GM18861 (cell line): ENCODE measurements around the gene TLE4.

Experiments used
- ATAC-seq: cut with Tn5 transposase; IDR thresholded peaks from one replicate; pipeline ENCODE4 v1.9.1; 2021; ENCODE audit not compliant: unreplicated experiment

Gene TLE4

GRCh38 chr9:79684711-79685575 is 113.2 kb downstream of the TLE4 start:
- no peak for ATAC-seq

DNA sequence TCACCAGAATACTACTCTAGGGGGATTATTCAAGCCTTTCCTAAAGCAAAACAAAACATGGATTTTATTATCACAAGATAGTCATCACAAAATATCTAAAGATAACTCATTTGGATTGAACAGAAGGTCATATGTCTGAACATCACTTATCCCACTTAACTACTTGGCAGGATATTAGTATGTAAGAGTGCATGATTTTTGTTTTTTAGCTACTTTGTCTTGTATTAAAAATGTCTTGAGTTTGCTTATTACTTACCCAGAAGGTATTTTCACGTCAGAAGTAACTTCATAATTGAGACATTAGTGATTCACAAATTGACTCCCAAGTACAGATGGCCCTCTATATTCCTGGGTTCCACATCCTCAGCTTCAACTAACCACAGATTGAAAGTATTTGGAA is 113.8 kb downstream of the TLE4 start:
- no peak for ATAC-seq

- ATAC-seq = no peak
These were observed 114.8 kb downstream of the TLE4 start for GRCh38 chr9:79686381-79687130.

GRCh38 chr9:79687131-79687447 is 115.3 kb downstream of the TLE4 start:
- peak; percentile 68 for ATAC-seq

DNA sequence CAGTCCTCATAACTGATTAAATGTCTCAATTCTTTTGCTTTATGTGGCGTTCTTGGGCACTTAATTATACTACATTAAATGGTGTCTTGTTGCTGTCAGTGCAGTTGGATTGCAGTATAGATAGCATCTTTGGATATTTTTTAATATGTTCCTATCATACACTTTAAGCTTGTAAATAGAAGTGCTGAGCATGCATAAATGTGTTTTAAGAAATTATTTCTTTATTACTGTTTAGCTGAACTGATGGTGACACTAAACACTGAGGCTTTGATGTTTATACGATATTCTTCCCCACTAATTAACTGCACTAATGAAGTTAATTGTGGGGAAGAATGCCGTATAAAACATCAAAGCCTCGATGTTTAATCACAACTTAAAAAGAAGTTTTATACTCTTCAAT is 116.6 kb downstream of the TLE4 start:
- no peak for ATAC-seq

DNA sequence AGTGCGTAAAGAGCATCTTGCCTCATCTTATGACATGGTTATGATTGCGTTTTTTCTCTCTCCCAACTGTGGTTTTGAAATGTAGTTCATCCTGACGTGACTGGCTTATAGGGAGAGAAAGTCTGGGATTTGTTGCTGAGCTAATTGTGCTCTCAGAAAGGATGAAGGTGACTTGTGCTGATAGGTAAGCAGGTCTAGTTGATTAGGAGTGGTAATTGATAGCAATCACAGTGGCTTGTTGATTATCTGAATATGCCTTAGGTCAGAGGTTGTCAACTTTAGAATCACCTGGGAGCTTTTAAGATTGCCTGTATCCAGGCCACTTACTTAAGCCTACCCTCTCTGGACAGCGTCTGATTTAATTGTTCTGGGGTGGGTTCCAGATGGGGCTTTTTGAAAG is 117.8 kb downstream of the TLE4 start:
- no peak for ATAC-seq

DNA sequence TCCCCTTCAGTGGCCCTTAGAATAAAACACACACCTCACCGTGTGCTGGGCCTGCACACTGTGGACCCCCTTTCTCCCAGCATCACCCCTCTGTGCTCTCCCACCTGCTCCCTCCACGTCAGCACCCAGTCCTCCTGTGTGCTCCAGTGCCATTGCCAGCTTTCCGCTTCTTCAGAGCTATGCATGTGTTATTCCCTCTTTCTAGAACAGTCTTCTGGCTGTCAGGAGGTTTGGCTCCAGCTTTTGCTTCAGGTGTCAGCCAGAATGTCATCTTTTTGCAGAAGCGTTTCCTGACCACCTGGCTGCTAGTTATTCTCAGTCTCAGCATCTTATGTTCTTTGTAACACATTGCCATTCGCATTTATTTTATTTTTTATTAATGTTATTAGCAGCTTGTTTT is 119.7 kb downstream of the TLE4 start:
- no peak for ATAC-seq

GRCh38 chr9:79692857-79693571 is 121.2 kb downstream of the TLE4 start:
- ATAC-seq = no peak

- no peak for ATAC-seq
These were observed 122.0 kb downstream of the TLE4 start for GRCh38 chr9:79693750-79694149.

DNA sequence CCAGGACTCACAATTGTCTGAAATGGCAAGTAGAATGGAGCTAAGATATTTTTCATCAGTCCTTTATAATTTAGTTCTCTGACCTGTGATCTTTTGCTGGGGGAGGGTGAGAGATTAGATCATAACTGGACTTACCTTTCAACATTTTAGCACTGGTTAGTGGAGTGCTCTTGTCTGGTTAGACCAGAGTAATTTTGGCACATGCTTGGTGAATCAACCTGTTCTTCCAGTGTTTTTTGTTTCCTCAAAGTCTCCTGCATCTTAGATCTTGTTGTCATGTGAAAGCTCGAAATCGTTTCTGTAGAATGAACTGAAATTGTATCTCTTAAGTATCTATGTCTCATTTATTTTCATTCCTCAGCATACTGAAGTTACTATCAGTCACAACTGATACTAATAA is 122.4 kb downstream of the TLE4 start:
- no peak for ATAC-seq

- no peak for ATAC-seq
These were observed 123.1 kb downstream of the TLE4 start for GRCh38 chr9:79694676-79695400.

DNA sequence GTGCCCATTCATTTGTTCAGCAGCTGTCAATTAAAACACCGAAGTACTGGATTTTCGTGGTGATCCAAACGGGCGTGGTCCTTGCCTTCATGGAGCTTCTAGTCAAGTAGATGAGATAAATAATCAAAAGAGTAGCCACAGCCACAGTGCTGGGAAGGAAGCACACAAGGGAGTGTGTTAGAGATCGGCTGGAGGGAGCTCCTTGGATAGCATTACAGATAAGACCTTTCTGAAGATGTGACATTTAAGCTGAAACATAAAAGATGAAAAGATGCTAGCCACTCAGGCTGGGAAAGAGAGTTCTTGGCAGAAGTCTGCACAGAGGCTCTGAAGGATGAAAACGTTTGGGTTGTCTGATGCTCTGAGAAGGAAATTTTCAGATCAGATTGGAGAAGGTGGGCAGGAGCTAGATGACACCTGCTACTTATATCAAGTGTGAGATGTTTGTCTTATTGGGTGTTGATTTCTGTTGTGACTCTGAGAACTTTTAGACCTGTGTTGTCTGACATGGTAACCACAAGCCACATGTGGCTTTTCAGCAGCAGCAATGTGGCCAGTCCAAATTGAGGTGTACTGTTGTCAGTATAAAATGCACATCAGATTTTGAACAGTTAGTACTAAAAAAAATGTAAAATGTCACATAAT is 123.9 kb downstream of the TLE4 start:
- no peak for ATAC-seq

DNA sequence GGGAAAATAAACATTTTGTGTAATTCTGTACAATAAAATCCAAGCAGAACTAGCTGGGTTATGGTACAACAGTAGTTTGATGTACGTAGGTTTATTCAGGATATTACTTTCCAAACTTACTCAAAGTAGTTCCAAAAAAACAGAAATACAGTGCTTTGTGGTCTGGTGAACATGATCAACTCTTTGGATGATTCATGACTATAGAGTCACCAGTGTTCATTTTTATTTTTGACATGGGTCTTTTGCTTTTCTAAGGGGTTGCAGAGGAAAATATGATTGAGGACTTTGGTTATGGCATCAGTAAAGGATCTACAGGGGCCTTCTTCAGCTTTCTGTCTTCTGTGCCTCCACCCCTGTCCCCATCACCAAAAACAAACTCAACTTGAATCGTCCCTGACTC is 127.2 kb downstream of the TLE4 start:
- ATAC-seq = no peak

GRCh38 chr9:79699479-79699878 is 127.7 kb downstream of the TLE4 start:
- ATAC-seq = no peak

DNA sequence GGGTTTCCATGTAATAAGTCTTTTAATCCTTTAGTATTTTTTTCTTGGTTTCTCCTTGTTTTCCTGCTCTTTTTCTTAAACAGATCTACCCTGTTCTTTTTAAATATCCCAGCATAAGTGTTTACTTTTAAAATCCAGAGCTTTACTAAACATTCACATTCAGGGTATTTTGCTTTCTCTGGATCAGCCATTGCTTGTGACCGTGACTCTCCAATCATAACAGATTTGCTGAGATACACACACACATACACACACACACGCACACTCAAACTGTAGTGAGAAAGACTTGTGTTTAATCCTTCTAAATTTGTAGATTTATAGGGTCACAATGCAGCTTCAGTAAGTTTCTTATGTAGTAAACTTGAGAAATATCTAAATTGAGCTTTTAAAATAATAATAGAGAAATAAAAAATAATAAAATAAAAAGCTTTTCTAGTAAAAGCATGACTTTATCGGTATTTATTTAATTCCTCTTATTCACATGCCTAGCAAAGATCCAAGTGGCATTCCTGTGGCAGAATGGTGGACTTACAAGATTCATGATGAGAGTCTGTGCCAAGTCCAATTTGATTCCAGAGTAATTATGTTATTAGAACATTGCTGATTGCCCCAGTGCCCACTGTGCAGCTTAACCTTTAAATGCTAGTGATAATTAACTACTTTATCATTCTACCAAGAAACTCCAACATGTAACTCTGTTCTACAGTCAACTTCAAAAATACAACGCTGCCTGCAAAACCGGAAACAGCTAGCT is 129.0 kb downstream of the TLE4 start:
- ATAC-seq = no peak

GRCh38 chr9:79701651-79702050 is 129.9 kb downstream of the TLE4 start:
- ATAC-seq = no peak

DNA sequence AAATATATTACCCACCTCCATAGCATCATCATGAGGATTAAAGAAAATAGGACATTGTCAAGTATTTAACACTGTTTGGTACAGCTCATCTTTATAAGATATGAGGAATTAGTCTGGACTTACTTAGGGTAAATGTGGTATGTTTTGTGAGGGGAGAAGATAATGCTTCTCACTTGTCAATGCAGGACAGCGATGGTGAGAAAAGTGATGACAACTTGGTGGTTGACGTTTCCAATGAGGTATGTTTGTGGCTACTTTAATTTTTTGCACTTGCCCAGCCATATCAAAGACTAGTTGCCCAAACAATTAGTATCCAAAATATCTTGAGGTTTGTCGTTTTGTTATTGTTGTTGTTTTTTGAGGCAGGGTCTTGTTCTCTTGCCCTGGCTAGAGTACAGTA is 133.9 kb downstream of the TLE4 start:
- no peak for ATAC-seq

- no peak for ATAC-seq
These were observed 134.7 kb downstream of the TLE4 start for GRCh38 chr9:79706512-79706911.

DNA sequence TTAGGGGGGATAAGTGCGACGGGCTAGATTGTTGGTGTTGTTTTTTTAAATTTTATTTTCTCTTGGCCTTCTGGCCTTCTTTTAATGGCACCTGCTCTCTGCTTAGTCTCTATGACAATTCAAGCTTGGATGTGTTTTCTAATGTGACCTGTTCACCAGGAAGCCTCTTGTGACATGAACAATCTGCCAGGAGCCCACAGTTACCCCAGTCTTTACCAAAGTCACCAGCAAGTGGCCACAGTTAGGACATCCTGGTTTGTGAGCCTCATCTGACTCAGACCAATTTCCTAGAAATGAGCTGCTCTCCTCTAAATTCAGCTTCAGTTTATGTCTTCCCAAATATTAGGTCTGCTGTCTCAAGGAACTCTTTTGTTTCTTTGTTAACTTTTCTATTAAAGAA is 135.8 kb downstream of the TLE4 start:
- ATAC-seq = no peak

DNA sequence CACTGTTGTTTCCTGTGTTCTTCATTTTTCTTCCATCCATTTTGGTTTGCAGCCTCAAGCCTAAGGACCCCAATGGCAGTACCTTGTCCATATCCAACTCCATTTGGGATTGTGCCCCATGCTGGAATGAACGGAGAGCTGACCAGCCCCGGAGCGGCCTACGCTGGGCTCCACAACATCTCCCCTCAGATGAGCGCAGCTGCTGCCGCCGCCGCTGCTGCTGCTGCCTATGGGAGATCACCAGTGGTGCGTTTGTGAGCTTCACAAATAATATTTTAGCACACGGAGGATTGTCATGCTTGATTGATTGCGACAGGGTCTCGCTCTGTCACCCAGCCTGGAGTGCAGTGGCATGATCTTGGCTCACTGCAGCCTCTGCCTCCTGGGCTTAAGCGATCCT is 136.8 kb downstream of the TLE4 start:
- ATAC-seq = no peak
